ENCODE data around the gene ITIH4.

ITIH4 gene

GRCh38 chr3:52829906-52830463 is 487 bp downstream of the ITIH4 start:
- no peak for ATAC-seq

DNA sequence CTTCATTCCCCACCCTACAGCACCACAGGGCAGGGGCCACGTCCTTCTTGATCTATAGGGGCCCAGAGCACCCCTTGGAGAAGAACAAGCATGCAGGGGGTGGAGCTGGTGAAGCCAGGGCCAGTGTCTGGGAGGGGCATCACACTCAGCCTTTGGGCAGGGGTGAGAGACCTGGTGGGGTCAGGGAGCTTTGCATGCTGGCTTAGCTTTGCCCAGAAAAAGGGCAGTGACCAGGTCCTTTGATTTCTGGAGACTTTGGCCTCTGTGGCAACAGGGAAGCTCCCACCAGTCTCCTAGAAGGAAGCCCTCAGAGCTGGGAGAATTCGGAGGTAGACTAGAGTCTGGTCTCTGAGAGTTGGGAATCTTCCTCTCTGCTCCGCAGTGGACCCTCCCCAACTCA is 990 bp downstream of the ITIH4 start:
- no peak for ATAC-seq

- no peak for ATAC-seq
Measured at GRCh38 chr3:52827866-52828376, 2.6 kb downstream of the ITIH4 start.

GRCh38 chr3:52827441-52827840 is 3.0 kb downstream of the ITIH4 start:
- no peak for ATAC-seq

DNA sequence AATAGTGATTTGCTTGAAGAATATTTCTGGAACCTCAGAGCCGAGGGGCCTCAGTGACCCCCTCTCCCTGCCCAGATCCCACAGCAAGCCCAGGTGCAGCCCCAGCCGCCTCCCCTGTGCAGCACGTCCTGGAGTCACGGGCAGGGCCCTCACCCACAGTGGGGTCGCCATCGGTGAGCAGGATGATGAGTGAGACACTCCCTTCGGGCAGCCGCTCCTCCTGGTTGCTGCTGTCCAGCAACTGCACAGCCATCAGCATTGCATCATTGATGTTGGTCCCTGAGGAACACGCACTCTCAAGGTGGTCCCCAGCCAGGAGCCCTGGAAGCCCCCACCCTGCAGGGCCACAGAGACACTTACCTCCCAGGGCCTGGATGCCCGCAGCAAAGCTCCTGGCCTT is 6.4 kb downstream of the ITIH4 start:
- no peak for ATAC-seq

DNA sequence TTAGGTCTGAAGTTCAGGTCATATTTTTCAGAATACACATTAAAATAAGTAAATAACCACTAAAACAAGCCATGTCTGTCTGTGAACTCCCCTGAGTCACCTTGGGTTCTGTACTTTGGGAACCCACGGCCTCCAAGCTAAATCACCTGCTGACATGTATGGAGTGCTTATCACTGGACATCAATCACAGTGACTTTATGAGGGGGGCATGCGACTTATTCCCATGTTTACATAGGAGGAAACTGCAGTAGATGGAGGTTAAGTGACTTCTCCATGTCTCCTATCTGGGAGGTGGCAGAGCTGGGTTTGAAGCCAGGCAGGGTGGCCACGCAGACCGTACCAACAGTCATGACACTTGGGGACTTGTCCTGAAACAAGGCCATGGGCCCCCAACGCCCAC is 8.1 kb downstream of the ITIH4 start:
- ATAC-seq = no peak

- peak; percentile 44 to 53 for ATAC-seq
Measured at GRCh38 chr3:52820736-52821135, 9.7 kb downstream of the ITIH4 start.

- ATAC-seq = no peak
Measured at GRCh38 chr3:52819936-52820335, 10.5 kb downstream of the ITIH4 start.

DNA sequence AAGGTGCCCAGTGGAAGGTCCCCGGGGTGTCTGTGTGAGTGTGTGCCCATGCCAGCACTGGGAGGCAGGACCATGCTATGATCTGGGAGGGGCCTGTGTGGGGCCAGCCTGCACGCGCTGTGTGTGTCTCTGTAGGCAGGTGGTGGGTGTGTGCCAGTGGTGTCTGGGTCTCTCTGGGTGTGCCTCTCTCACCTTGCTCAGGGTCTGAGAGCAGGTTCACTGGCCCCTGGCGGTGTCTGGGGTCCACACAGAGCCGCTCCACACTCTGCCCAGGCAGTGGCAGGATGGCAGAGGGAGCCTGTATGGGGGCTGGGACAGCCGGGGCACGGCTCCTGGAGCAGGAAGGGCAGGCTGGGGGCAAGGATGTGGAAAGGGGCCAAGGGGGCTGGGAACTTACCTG is 12.6 kb downstream of the ITIH4 start:
- no peak for ATAC-seq

DNA sequence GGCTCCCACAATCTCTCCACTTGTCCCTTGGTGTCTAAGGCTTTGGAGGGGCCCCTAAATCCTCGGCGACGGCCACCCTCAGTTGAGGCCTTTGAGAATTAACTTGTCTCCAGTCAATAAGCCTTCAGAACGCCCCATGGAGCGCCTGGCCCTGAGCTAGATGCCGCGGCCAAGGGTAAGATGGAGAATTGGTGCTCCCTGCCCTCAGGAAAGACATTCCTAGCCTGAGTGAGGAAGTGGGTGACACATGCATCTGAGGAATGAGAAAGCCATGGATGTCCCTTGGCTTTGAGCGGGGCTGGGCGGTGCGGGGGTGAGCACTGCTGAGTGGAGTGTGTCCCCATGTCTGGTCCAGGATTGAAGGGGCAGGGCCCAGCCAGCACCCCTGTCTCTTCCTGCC is 13.3 kb downstream of the ITIH4 start:
- no peak for ATAC-seq

DNA sequence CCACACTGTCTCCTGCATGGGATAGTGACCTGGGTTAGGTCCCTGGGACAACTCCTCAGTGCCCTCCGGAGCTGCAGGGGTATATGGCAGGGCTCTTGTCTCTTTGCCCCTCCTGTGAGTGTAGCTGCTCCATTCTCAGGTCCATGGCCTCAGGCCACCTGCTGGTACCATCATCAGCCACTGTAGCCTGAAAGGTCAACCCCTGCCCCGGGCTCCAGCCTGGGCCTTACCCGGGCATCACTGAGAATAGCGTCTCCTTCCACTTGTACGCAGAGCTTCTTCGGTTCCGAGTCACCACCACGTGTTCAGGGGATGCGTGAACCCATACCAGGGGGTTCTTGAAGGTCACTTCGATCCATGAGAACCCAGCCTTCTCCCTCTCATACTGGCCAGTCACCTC is 13.8 kb downstream of the ITIH4 start:
- no peak for ATAC-seq

DNA sequence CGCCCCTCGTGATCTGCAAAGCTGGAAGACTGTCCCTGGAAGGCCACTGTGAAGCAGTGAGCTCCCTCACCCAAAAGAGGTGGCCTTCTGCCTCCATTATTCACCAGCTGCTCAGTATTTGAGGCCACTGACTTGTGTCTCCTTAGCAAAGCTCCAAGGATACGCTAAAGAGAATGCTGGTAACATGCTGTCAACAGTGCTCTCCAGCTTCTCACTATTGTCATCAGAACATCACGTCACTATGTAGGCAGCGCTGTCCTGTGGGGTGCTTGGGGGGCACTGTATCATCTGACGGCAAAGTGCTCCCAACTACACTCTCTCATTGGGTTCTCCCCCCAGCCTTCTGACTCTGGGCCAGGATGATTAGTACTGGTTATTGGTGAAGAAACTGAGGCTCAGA is 14.3 kb downstream of the ITIH4 start:
- ATAC-seq = no peak

- no peak for ATAC-seq
Measured at GRCh38 chr3:52813810-52814209, 16.7 kb downstream of the ITIH4 start.

DNA sequence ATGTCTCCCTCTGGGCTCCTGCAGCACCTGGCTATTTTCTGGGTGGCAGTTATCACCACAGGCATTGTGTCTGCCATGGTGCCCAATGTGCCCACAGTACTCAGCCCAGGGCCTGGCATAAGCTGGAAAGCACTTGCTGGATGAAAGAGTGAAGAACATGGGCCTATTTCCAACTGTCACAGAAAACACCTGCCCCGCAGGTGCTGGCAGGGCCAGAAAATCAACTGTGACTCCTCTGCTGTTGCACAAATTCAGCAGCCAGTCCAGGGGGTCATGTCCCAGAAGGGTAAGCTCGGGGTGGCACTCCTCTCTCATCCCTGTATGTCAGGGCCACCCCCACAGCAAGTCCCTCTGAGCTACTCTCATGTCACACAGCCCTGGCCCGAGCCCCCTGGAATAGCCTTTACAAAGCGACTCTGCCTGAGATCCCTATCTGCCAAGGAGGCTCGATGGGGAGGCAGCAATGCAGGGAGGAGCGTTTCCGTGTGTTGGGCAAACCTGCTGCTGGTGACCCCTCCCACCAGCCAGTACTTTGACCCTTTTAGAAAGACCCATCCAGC is 18.9 kb downstream of the ITIH4 start:
- ATAC-seq = no peak

GRCh38 chr3:52810923-52811322 is 19.5 kb downstream of the ITIH4 start:
- no peak for ATAC-seq

GRCh38 chr3:52809662-52810377 is 20.7 kb downstream of the ITIH4 start:
- ATAC-seq = no peak

DNA sequence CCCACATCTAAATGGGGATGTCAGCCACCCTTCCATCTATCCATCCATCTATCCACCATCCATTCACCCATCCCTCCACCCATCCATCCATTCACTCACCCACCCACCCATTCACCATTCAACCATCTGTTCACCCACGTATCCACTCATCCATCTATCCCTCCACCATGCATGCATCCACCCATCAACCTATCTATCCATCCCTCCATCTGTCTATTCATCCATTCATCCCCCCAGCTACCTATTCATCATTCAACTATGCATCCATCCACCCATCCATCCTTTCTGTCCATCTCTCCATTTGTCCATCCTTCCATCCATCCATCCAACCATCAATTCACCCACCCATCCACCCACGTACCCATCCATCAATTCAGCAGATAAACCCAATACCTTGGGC is 21.3 kb downstream of the ITIH4 start:
- no peak for ATAC-seq

GRCh38 chr3:52805270-52806039 is 25.0 kb downstream of the ITIH4 start:
- ATAC-seq = no peak

GRCh38 chr3:52801839-52802238 is 28.6 kb downstream of the ITIH4 start:
- no peak for ATAC-seq

DNA sequence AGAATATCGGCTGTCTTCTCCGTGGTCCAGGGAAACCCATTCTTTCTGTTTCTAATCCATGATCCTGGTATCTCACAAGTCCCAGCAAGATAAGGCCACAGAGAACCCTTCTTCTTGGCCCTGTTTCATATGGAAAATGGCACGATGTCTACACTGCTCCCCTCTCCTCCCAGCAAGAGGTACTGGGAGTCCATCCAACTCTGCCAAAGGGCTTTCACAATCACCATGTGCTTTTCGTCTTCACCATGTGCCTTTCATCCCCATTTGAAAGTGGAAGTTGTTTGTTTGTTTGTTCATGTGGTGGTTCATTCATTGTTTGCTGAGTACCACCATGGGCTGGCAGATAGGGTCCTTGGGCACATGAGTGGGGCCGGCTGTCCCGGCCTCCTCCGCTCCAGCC is 30.4 kb downstream of the ITIH4 start:
- no peak for ATAC-seq

GRCh38 chr3:52798978-52799476 is 31.4 kb downstream of the ITIH4 start:
- ATAC-seq = peak in 1 of 2 donors; percentile 34

GRCh38 chr3:52798376-52798977 is 32.0 kb downstream of the ITIH4 start:
- ATAC-seq = no peak

GRCh38 chr3:52796411-52796810 is 34.1 kb downstream of the ITIH4 start:
- ATAC-seq = no peak

Measured in activated CD4-positive, CD25-positive, alpha-beta regulatory T cell treated with anti-CD3 and anti-CD28 coated beads, Interleukin-2, amount 50 U/mL, for 24 hours (primary cell).